A172 (cell line): ENCODE data around the gene FCN1. TPM values are rescaled to one million over a fixed set of nuclear protein-coding genes. Genes with fewer than 3 reads are reported as not detected.

Experiments
- DNase-seq: peaks from one replicate; pipeline ENCODE4 v3.0.0-alpha.2; 2015; ENCODE audit warnings: low spot score
- total RNA-seq: library from RNA; depleted of rRNA; stranded (reverse); fragments of >200 nt; shearing (Covaris generic); gene quantifications from 2 replicates; pipeline ENCODE4 v1.2.3, GENCODE V29; 2014

The FCN1 gene
- total RNA-seq, 1 experiment from 2014 or later, result not detected

DNA sequence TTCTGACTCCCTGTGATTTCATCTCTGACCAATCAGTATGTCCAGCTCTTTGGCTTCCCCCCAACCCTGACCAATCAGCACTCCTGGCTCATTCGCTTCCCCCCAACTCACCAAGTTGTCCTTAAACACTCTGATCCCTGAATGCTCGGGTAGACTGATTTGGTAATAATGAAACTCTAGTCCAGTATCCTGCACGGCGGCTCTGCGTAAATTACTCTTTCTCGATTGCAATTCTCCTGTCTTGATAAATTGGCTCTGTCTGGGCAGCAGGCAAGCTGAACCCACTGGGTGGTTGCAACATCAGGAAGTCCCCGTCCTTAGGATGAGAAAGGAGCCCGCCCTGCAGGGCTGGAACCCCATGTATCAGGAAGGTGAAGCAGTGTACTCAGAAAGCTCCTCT lies 26.7 kb downstream of the FCN1 start:
- peak; percentile 38 for DNase-seq

DNA sequence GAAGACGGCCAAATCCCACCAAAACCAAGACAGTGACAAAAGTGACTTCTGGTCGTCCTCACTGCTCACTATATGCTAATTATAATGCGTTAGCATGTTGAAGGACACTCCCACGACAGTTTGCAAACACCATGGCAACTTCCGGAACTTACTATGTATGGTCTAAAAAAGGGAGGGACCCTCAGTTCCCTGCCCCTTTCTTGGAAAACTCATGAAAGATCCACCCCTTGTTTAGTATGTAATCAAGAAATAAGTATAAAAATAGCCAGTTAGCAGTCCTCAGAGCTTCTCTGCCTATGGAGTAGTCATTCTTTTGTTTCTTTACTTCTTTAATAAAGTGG lies 27.6 kb downstream of the FCN1 start:
- DNase-seq, result no peak

DNA sequence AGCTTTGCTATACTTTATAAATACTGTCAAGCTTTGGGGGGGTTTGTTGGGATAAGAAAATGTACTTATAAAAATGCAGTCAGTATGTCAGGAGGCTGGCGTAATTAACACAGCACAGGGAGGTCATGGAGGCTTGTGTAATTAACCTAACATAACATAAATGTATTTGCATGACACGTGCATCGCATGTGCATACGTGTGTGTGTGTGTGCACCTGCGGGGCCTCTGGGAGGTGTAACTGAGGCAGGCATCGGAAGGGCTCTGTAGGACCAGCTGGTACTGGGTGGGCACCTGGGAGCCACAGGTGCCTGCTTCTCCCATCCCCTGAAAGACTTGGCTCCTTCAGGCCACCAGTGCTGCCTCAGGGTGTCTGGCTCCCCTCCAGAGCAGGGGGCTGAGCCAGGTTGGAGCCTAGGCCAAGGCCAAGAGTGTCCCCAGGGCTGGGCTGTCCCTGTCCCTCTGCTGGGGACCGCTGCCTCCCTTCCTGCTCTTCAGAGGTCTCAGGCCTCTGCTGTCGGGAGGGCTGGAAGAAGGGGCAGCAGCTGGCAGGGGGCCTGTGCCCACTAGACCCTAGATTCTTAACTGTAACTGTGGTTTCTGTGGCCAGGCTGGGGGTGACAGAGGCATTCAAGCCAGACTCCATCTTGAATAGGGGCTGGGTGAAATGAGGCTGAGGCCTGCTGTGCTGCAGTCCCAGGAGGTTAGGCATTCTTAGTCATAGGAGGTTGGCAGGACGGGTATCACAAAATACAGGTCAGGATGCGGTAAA lies 28.1 kb downstream of the FCN1 start:
- no peak for DNase-seq

DNA sequence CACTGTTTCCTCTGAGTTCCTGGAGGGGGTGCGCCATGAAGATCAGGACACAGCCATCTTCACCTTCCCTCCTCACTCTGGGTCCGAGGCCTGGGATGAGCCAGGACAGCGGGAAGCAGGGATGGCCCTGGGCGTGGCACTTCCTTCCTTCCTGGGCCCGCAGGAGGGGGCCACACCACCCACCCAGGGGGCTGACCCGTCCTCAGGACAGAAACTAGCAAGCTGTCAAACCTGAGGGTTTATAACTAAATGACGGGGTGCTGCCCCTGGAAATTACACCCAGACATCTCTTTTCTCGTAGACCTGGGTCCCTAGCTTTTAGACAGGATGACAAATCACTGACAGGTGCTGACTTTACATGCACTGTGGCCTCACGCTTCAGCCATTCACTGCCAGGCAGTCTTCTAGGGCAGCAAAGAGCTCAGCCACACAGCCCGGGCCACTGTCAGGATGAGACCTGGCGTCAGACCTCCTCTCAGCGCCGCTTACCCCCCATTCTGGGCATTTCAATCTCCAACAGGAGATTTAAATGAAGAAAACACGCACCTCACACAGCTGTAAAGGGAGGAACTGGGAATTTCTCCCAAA lies 29.0 kb downstream of the FCN1 start:
- no peak for DNase-seq

- DNase-seq, result no peak
Observed at GRCh38 chr9:134887686-134888602, 29.8 kb downstream of the FCN1 start.

- DNase-seq, result no peak
Observed at GRCh38 chr9:134887219-134887618, 30.5 kb downstream of the FCN1 start.

DNA sequence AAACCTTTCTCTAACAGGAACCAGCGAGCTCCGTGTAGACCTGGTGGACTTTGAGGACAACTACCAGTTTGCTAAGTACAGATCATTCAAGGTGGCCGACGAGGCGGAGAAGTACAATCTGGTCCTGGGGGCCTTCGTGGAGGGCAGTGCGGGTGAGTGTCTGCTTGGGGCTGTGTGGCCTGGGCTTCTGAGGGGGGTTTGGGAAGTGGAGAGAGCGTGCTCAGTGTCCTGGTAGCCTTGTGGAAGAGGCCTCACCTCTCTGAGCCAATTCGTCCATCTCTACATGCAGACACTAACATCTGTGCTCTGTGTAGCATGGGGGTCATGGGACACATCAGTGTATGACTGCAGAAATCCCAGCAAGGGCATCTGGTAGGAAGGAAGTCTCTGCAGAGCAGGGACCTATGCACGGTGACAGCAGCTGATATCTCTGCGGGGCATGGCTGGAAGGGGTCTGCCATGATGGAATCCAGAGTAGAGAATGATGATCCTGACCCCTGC lies 31.2 kb downstream of the FCN1 start:
- DNase-seq, result no peak

DNA sequence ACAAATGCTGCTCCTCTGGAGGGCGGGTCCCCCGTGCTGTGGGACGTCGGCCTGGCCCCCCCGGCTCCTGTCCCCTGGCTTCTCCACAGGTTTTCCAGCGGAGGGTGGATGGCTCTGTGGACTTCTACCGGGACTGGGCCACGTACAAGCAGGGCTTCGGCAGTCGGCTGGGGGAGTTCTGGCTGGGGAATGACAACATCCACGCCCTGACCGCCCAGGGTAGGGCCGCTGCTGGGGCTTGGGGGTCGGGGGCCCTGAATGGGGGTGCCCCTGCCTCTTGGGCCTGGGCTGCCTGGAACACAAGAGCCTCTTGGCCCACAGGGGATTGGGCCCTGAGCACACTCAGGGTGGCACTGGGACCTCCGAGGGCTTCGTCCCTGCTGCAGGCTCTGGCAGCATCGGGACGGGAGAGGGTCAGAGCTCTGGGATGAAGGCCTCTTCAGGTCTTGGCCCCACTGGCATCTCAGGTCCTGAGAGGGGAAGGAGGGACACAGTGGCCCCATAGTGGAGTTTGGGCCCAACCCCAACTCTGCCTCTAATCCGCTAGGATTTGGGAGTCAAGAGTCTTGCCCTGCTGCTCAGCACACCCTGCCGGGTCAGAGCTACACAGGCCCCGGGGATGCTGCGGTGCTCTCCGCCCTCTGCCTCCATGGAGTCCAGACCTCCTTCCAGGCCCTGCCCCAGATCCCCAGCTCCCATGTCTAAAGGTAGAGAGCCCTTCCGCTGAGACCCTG lies 31.9 kb downstream of the FCN1 start:
- DNase-seq, result no peak

DNA sequence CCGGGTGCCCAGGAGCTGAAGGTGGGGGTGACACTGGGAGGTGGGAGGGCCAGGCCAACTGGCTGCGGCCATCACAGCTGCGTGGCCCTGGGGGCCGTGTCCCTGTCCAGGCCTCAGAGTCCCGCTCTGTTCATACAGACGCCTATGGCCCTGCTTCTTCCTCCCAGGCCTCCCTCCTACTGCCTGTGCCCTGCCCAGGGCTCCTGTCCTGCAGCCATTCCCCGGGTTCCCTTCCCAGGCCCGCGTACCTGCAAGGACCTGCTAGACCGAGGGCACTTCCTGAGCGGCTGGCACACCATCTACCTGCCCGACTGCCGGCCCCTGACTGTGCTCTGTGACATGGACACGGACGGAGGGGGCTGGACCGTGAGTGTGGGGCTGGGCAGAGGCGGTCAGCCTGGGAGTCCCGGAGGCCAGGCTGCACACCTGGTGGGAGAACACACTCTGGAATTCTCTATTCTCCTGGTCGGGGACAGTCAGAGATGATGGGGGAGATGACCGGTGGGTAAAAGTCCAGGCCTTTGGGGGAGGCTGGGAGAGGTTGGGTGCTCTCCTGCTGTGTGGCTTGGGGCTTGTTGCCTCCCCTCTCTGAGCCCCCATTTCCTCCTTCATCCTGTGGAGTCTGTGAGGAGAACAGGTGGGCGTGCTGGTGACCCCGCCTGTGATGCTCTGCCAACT lies 32.6 kb downstream of the FCN1 start:
- DNase-seq, result no peak

GRCh38 chr9:134884492-134884891 lies 33.2 kb downstream of the FCN1 start:
- DNase-seq, result no peak

GRCh38 chr9:134883040-134883782 lies 34.5 kb downstream of the FCN1 start:
- DNase-seq, result no peak

- DNase-seq, result no peak
Observed at GRCh38 chr9:134882204-134882785, 35.4 kb downstream of the FCN1 start.

- DNase-seq, result no peak
Observed at GRCh38 chr9:134881313-134881670, 36.4 kb downstream of the FCN1 start.

DNA sequence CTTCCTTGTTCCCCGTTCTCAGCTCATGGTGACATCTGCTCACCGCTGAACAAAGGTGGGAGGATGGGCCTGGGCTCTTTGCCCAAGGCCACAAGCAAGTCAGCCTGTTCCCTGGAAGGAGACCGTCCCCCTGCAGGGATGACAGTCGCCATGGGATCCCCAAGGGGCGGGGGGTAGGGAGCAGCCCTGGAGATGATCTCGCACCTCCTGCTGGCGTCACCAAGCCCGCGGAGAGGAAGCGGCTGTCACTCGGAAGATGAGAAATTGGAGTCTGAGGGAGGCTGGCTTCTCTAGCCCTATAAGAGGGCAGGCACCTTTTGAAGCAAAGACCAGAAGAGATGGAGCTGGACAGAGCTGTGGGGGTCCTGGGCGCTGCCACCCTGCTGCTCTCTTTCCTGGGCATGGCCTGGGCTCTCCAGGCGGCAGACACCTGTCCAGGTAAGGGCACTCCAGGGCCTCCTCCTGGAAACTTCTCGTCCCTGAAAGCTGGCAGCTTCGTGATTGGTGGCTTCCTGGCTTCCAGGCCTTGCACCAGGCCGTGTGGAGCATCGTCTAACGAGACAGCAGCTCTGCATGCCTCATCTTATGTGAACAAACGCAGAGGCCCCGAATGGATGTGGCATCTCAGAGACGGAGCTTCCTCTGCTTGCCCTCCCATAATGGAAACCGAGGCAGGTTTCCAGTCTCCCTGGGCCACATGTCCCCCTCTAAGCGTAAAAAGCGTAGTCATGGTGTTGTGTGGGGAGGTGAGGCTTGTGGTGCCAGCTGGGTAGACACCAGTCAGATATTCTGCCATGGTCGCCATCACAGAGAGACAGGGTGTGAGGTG lies 37.0 kb downstream of the FCN1 start, which contains the start of gene FCN2:
Gene FCN2 (plus strand): TSS at position 327 of the 829 bp plus-strand sequence. CDS start 12 bp downstream, at position 339.
- no peak for DNase-seq

DNA sequence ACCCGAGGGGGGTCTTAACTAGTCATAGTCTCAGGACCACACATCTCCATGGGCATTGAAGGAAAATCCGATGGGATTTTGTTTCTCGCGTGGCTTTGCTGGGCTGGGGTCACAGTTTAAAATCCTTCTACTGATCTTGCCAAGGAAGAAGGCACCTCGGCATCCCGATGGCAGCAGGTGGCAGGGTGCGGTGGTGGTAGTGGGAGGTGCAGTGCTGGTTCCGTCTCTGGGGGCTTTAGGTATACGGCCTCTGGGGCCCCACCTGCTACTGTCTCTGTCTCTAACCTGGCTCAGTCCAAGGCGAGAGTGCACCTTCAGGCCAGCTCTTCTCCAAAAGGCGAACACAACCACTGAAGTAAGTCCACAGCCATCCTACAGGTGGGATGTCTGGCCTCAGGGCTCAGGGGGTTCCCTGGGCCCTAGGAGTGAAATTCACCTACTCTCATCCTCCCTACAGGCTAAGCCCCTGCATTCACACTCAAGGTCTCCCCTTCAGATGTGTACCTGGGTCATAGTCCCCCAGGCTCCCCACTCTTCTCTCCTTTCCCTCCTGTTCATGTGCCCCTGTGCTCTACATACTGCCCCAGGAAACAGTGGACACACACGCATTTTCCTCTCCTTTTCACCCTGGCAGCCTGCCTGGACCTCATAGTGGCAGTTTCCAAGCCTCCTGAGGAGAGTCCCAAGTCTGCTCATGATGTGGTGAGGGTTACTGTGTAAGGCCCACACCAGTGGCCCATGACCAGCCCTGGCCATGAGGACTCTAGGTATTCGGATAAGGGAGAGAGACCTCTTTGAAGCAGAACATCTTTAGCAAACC lies 37.8 kb downstream of the FCN1 start:
- no peak for DNase-seq

DNA sequence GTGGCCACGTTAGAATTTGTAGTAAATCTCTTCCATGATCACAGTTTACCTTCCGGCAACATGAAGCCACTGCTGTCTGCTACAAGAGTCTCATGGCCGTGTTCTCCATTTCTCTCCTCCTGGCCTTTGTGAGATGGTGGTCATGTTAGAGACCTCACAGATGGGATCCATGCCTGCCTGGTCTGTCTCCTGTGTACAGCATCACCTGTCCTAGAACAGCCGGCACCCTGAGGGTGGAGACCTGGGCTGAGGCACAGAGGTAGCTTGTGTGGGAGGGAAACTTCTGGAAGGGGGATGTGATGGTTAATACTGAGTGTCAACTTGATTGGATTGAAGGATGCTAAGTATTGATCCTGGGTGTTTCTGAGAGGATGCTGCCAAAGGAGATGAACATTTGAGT lies 40.2 kb downstream of the FCN1 start:
- DNase-seq, result no peak

- no peak for DNase-seq
Observed at GRCh38 chr9:134875371-134875770, 42.3 kb downstream of the FCN1 start.
